Trophoblast cell (in vitro differentiated cells and primary cell): ENCODE results near the gene ZNF317.

Experiments used
- DNase-seq, 2 donors: peaks; one replicate each; pipeline ENCODE4 v3.0.0-alpha.2; 2016
- H2AFZ ChIP-seq: 2 replicates; pipeline ENCODE4 v1.6.1; 2013; ENCODE audit warnings: low read length, moderate library complexity, mild to moderate bottlenecking; ENCODE audit not compliant: insufficient read depth, poor library complexity
- H2AK5ac ChIP-seq: 2 replicates; pipeline ENCODE4 v1.6.1; 2013; ENCODE audit warnings: mild to moderate bottlenecking, low read length
- H2BK120ac ChIP-seq: 2 replicates; pipeline ENCODE4 v1.6.1; 2013; ENCODE audit warnings: low read length, mild to moderate bottlenecking, moderate library complexity; ENCODE audit not compliant: insufficient read depth, poor library complexity
- H2BK12ac ChIP-seq: 2 replicates; pipeline ENCODE4 v1.6.1; 2013; ENCODE audit warnings: mild to moderate bottlenecking, low read length, moderate library complexity
- H2BK5ac ChIP-seq: 2 replicates; pipeline ENCODE4 v1.6.1; 2013; ENCODE audit warnings: low read length, low read depth, moderate library complexity, mild to moderate bottlenecking; ENCODE audit not compliant: poor library complexity
- H3K14ac ChIP-seq: 2 replicates; pipeline ENCODE4 v1.6.1; 2013; ENCODE audit warnings: mild to moderate bottlenecking, low read length
- H3K18ac ChIP-seq: 2 replicates; pipeline ENCODE4 v1.6.1; 2013; ENCODE audit warnings: mild to moderate bottlenecking, low read length
- H3K23ac ChIP-seq: 2 replicates; pipeline ENCODE4 v1.6.1; 2013; ENCODE audit warnings: low read length
- H3K27ac ChIP-seq: 2 replicates; pipeline ENCODE4 v1.5.1; 2013; ENCODE audit warnings: low read depth, mild to moderate bottlenecking, inconsistent platforms, low read length, moderate library complexity
- H3K27me3 ChIP-seq: 2 replicates; pipeline ENCODE4 v1.6.1; 2013; ENCODE audit warnings: inconsistent platforms, mild to moderate bottlenecking, low read length, moderate library complexity; ENCODE audit not compliant: insufficient read depth
- H3K36me3 ChIP-seq, 2 experiments: 1 replicate in 1 of 2; 2 replicates in 1 of 2; pipeline ENCODE4 v1.6.1; 2013; ENCODE audit warnings: low read length in 2 of 2, mild to moderate bottlenecking in 2 of 2, moderate library complexity in 1 of 2; ENCODE audit not compliant: insufficient read depth in 2 of 2, control insufficient read depth in 1 of 2
- H3K4ac ChIP-seq: 2 replicates; pipeline ENCODE4 v1.6.1; 2013; ENCODE audit warnings: low read depth, mild to moderate bottlenecking, low read length, moderate library complexity
- H3K4me1 ChIP-seq, 2 experiments: 1 replicate in 1 of 2; 2 replicates in 1 of 2; pipeline ENCODE4 v1.6.1; 2013; ENCODE audit warnings: low read length in 2 of 2, mild to moderate bottlenecking in 2 of 2, moderate library complexity in 1 of 2; ENCODE audit not compliant: insufficient read depth in 2 of 2, control insufficient read depth in 1 of 2
- H3K4me2 ChIP-seq: 2 replicates; pipeline ENCODE4 v1.6.1; 2013; ENCODE audit warnings: inconsistent platforms, mild to moderate bottlenecking, low read length, moderate library complexity
- H3K4me3 ChIP-seq: 2 replicates; pipeline ENCODE4 v1.5.1; 2013; ENCODE audit warnings: mild to moderate bottlenecking, low read depth, low read length, inconsistent platforms
- H3K79me1 ChIP-seq: one replicate; pipeline ENCODE4 v1.6.1; 2013; ENCODE audit warnings: low read length
- H3K79me2 ChIP-seq: 2 replicates; pipeline ENCODE4 v1.6.1; 2013; ENCODE audit warnings: low read length, mild to moderate bottlenecking; ENCODE audit not compliant: control insufficient read depth, insufficient read depth, poor library complexity
- H3K9ac ChIP-seq: 2 replicates; pipeline ENCODE4 v1.6.1; 2013; ENCODE audit warnings: mild to moderate bottlenecking, low read length
- H3K9me3 ChIP-seq: 2 replicates; pipeline ENCODE4 v1.6.1; 2013; ENCODE audit warnings: low read depth, mild to moderate bottlenecking, control low read depth, inconsistent platforms, low read length; ENCODE audit not compliant: insufficient read depth
- H4K12ac ChIP-seq: 2 replicates; pipeline ENCODE4 v1.6.1; 2013; ENCODE audit warnings: low read depth, mild to moderate bottlenecking, low read length, moderate library complexity
- H4K8ac ChIP-seq: 2 replicates; pipeline ENCODE4 v1.6.1; 2013; ENCODE audit warnings: low read depth, mild to moderate bottlenecking, low read length, moderate library complexity
- H4K91ac ChIP-seq: one replicate; pipeline ENCODE4 v1.6.1; 2013; ENCODE audit warnings: low read depth, mild to moderate bottlenecking, low read length, moderate library complexity
- WGBS: extraction: QIAGEN DNeasy Blood & Tissue Kit; methylation state at CpG from one replicate; pipeline ENCODE4 v1.1.7; 2013; ENCODE audit warnings: missing lambda C conversion rate; ENCODE audit not compliant: insufficient read length, insufficient coverage; ENCODE audit errors: extremely low coverage; 5-methylcytosine and 5-hydroxymethylcytosine counted together

Gene ZNF317

DNA sequence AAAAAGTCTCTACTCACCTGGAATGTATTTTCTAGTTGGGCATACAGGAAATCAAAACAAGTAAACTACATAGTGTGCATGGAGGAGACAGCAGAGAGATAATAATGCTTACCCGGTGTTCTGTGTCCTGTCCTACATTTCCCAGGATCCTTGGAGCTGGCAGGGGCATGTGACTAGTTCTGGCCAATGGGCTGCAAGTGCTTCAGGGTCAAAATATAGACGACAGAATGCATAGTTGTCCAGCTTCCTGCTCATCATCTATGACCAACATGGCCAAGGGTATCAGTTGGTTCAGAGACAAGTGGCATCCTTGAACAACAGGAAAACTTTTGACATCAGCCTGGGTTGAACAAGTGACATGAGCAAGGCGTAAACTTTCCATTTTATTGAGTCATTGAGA lies 8.5 kb downstream of the ZNF317 start:
- H2BK120ac ChIP-seq = no peak overlapping the region
- no peak overlapping the region for H4K8ac ChIP-seq
- H2BK12ac ChIP-seq = no peak overlapping the region
- no peaks in the 10 kb centered on the region for H3K27me3 ChIP-seq
- H3K27ac ChIP-seq = no peak overlapping the region
- no peaks in the 10 kb centered on the region for H3K4me1 ChIP-seq
- no peak overlapping the region for H2AFZ ChIP-seq
- H3K9ac ChIP-seq = no peak overlapping the region
- no CpG with 5 or more reads among the region's 3 CpGs for WGBS
- no peak overlapping the region for H3K23ac ChIP-seq
- no peak overlapping the region for H3K4me2 ChIP-seq
- no peak overlapping the region for H4K12ac ChIP-seq
- H3K14ac ChIP-seq = no peak overlapping the region
- no peak overlapping the region for H2BK5ac ChIP-seq
- H3K79me1 ChIP-seq = no peaks in the 10 kb centered on the region
- no peak overlapping the region for H2AK5ac ChIP-seq
- no peak for DNase-seq
- H3K18ac ChIP-seq = no peak overlapping the region
- peaks cover 15 to 17% of the 10 kb centered on the region in 2 experiments for H3K36me3 ChIP-seq
- peaks cover 8% of the 10 kb centered on the region for H3K79me2 ChIP-seq
- no peak overlapping the region for H4K91ac ChIP-seq
- H3K4me3 ChIP-seq = no peak overlapping the region
- H3K9me3 ChIP-seq = peaks cover 8% of the 10 kb centered on the region
- peak overlapping the region; percentile 76 for H3K4ac ChIP-seq

DNA sequence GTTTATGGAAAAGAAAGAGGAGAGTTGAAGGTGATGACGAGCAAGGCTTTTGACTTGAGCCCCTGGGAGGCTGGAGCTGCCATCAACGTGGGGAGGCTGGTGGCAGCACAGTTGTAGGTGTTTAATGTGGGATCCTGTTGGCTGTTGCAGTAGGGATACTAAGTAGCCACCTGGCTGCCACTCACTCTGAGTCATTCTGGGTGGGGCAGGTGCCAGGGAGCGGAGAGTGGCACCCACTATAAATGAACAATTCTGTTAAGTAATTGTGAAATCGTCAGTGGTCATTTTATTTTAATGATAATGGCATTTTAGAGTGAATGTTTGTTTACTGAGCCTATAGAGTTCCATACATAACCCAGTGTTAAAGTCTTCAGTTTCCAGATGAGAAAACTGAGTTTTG lies 9.8 kb downstream of the ZNF317 start:
- Histone ChIP-seq H3K23ac (no peak overlapping the region), H3K27ac (no peak overlapping the region), H3K4me1 (no peaks in the 10 kb centered on the region), H3K18ac (no peak overlapping the region), H2AK5ac (no peak overlapping the region), H3K4me2 (no peak overlapping the region), H3K9ac (no peak overlapping the region), H3K4ac (peak overlapping the region; percentile 81), H3K79me1 (no peaks in the 10 kb centered on the region), H4K8ac (no peak overlapping the region), H2BK120ac (no peak overlapping the region), H4K12ac (no peak overlapping the region), H2BK12ac (no peak overlapping the region), H3K27me3 (no peaks in the 10 kb centered on the region), H3K9me3 (peaks cover 9% of the 10 kb centered on the region), H2BK5ac (no peak overlapping the region), H3K4me3 (no peak overlapping the region), H3K79me2 (peaks cover 9% of the 10 kb centered on the region), H4K91ac (no peak overlapping the region), H2AFZ (no peak overlapping the region), H3K36me3 (peaks cover 15 to 17% of the 10 kb centered on the region in 2 experiments), H3K14ac (no peak overlapping the region)
- no CpG with 5 or more reads among the region's 4 CpGs for WGBS
- no peak for DNase-seq

DNA sequence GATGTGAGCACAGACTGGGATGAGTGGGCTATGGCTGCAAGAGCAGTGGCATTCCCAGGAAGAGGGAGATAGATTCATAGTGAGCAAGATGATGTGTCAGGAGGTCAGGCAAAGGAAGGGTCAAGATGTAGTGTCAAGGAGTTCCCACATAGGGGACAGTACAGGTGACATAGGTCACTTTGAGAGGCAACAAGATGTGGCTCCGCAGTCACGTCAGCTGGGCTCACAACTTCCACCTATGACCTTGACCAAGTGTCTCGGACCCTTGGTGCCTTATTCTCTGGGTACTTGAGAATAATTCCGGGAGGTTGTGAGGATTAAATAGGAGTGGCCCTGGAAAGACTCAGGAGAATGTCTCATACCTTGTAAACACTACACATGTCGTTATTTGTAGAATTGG lies 10.5 kb downstream of the ZNF317 start:
- Histone ChIP-seq H3K9me3 (peaks cover 6% of the 10 kb centered on the region), H3K23ac (no peak overlapping the region), H4K12ac (no peak overlapping the region), H3K27me3 (no peaks in the 10 kb centered on the region), H3K4me3 (no peak overlapping the region), H4K91ac (no peak overlapping the region), H3K14ac (no peak overlapping the region), H3K18ac (no peak overlapping the region), H2BK5ac (no peak overlapping the region), H3K36me3 (peaks cover 18 to 19% of the 10 kb centered on the region in 2 experiments), H3K4me2 (no peak overlapping the region), H3K27ac (no peak overlapping the region), H3K79me1 (no peaks in the 10 kb centered on the region), H3K4me1 (no peaks in the 10 kb centered on the region), H4K8ac (no peak overlapping the region), H2BK12ac (no peak overlapping the region), H2AFZ (no peak overlapping the region), H3K9ac (no peak overlapping the region), H2AK5ac (no peak overlapping the region), H3K79me2 (peaks cover 7% of the 10 kb centered on the region), H3K4ac (peak overlapping the region; percentile 43), H2BK120ac (no peak overlapping the region)
- no CpG with 5 or more reads among the region's 5 CpGs for WGBS
- no peak for DNase-seq

DNA sequence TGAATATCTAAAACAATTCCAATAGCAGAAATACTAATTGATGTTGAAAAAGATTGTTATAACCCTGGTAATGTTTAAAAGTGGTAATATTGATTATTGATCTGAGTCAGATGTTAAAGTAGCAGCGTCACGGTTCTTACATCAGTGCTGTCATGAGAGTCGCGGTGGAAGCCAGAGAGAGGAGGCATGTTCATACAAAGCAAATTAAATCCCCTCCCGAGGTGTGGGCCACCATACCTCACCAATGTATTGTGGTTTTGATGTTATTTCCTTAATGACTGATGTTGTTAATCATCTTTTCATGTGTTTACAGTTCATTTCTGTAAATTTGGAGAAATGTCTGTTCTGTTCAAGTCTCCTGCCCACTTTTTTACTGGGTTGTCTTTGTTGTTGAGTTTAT lies 11.2 kb downstream of the ZNF317 start:
- no peak overlapping the region for H2AK5ac ChIP-seq
- H4K91ac ChIP-seq = no peak overlapping the region
- DNase-seq = no peak
- no peak overlapping the region for H4K12ac ChIP-seq
- H3K4me1 ChIP-seq = no peaks in the 10 kb centered on the region
- no peaks in the 10 kb centered on the region for H3K79me1 ChIP-seq
- H2BK12ac ChIP-seq = no peak overlapping the region
- no peak overlapping the region for H3K14ac ChIP-seq
- H3K4me3 ChIP-seq = no peak overlapping the region
- no peaks in the 10 kb centered on the region for H3K27me3 ChIP-seq
- H3K79me2 ChIP-seq = peaks cover 7% of the 10 kb centered on the region
- no peak overlapping the region for H3K18ac ChIP-seq
- no peak overlapping the region for H3K23ac ChIP-seq
- no peak overlapping the region for H2BK5ac ChIP-seq
- no peak overlapping the region for H3K9ac ChIP-seq
- no peak overlapping the region for H4K8ac ChIP-seq
- H3K4ac ChIP-seq = no peak overlapping the region
- peaks cover 23% of the 10 kb centered on the region in 2 experiments for H3K36me3 ChIP-seq
- no peak overlapping the region for H2AFZ ChIP-seq
- H3K4me2 ChIP-seq = no peak overlapping the region
- H3K27ac ChIP-seq = no peak overlapping the region
- H3K9me3 ChIP-seq = peaks cover 9% of the 10 kb centered on the region
- WGBS = no CpG with 5 or more reads among the region's 5 CpGs
- no peak overlapping the region for H2BK120ac ChIP-seq
